Stimulated activated CD4-positive, alpha-beta T cell treated with anti-CD3 and anti-CD28 coated beads, Interleukin-4, amount 100 ng/mL, for 4 hours (primary cell): ENCODE measurements around the gene ERVH48-1.
"Not testable (repeated sequence)": the region's sequence is repeated elsewhere in the genome, so short reads cannot be mapped to it uniquely, and the experiment has no call there.

Experiments
- DNase-seq, 2 experiments: peaks; one replicate each; pipeline ENCODE4 v3.0.0-alpha.2; 2020

The ERVH48-1 gene

GRCh38 chr21:42925114-42925926, at the start of gene ERVH48-1:
TSS of gene ERVH48-1 (minus strand) at chr21:42925630. CDS start at chr21:42919006, 6,624 bp downstream.
- no peak for DNase-seq

GRCh38 chr21:42973991-42974831, 48.8 kb upstream of the ERVH48-1 start, which contains the start of gene PKNOX1:
TSS of gene PKNOX1 (plus strand) at chr21:42974562. CDS start at chr21:43004382, 29,820 bp downstream.
- peak; percentile 98 to 99 for DNase-seq

DNA sequence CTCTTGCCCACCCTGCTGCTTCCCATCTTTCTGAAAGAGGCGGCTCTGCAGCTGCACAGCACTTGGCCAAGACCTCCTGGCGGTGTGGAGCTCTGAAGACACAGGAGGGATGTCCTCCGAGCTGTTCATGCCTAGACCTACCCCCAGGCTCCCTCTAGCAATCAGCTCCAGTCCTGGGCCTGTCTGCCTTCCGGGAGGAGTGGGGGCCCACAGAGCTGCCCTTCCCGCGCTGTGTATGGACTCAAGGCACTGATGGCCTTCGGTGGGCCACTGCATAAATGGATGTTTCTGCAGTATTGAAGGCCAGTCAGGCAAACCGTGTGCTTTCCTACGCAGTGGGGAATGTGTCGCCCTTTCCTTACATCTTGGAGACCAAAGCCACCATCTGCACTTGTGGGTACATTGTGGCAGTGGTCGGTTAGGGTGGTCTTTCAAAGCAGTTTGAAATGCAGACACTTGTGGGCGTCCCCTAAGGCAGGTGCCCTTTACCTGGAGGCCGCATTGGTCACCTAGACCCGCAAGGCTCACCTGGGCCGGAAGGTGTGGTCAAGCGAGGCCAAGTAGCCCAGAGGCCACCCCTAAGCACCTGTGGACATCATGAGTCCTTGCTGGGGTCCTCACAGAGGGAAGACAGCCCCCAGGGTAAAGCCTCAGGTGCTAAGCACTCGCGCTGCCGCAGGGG, 48.0 kb upstream of the ERVH48-1 start:
- DNase-seq: no peak

DNA sequence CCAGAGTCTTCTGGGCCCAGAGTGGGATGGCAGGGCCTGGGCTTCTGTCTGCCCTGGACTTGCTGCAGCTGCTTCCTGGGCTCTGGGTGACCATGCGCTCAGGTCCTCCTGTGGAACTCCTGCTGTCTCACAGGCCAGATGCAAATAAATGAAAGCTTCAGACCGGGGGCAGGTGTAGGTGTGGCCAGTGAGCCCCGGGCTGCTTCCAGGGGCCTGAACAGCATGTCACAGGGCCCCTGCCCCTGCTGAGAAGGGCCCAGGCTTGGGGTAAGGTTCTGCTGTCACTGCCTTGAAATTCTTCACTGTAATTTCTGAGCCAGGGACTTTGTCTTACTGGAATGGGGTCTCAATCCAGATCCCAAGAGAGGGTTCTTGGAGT, 46.5 kb upstream of the ERVH48-1 start:
- no peak for DNase-seq

DNA sequence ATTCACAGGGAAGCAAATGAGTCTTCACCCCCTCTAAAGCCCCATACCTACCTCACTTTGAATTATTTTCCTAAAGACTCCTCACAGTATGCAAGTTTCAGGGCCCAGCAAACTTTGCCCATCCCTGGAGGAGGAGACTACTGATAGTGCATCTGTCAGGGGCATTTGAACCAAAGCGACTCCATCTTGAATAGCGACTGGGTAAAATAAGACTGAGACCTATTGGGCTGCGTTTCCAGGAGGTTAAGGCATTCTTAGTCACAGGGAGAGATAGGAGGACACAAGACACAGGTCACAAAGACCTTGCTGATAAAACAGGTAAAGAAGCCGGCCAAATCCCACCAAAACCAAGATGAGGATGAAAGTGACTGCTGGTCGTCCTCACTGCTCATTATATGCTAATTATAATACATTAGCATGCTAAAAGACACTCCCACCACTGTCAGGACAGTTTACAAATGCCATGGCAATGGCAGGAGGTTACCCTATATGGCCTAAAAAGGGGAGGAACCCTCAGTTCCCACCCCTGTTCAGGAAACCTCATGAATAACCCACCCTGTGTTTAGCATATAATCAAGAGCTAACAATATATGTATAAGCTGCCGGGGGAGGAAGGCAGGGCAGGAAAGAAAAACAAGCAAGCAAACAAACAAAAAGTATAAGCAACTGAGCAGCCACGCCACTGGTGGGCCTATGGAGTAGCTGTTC, 45.7 kb upstream of the ERVH48-1 start:
- no peak for DNase-seq

DNA sequence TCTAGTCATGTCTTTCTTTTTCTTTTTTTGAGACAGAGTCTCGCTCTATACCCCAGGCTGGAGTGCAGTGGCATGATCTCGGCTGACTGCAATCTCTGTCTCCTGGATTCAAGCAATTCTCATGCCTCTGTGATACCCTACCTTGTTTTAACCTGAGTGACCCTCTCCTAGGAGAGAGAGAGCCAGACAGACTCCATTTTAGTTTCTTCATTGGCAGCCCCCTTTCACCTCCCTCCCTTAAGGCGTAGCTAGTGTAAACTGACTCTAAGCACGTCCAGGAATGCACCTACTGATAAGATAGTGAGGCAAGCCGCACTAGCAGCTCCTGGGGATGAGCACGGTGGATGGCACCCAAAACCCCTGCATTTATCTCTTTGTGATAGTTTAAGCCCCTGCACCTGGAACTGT, 43.8 kb upstream of the ERVH48-1 start:
- DNase-seq: no peak

DNA sequence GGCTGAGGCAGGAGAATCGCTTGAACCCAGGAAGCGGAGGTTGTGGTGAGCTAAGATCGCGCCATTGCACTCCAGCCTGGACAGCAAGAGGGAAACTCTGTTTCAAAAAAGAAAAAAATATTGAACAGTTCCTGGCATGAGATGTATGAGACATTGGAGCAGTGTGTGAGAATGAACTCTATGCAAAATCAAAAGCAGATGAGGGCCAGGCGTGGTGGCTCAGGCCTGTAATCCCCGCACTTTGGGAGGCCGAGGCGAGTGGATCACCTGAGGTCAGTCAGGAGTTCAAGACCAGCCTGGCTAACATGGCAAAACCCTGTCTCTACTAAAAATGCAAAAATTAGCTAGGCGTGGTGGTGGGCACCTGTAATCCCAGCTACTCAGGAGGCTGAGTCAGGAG, 42.2 kb upstream of the ERVH48-1 start:
- DNase-seq: not testable (repeated sequence)

DNA sequence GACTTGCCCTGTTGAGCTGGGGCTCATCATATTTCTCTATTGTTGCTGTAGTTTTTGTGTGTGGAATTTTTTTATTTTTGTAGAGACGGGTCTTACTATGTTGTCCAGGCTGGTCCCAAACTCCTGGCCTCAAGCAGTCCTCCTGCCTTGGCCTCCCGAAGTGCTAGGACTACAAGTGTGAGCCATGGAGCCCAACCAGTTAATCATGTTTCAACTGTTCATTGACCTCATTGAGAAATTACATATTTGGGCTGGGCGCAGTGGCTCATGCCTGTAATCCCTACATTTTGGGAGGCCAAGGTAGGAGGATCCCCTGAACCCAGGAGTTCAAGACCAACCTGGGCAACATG, 39.8 kb upstream of the ERVH48-1 start:
- DNase-seq: no peak

DNA sequence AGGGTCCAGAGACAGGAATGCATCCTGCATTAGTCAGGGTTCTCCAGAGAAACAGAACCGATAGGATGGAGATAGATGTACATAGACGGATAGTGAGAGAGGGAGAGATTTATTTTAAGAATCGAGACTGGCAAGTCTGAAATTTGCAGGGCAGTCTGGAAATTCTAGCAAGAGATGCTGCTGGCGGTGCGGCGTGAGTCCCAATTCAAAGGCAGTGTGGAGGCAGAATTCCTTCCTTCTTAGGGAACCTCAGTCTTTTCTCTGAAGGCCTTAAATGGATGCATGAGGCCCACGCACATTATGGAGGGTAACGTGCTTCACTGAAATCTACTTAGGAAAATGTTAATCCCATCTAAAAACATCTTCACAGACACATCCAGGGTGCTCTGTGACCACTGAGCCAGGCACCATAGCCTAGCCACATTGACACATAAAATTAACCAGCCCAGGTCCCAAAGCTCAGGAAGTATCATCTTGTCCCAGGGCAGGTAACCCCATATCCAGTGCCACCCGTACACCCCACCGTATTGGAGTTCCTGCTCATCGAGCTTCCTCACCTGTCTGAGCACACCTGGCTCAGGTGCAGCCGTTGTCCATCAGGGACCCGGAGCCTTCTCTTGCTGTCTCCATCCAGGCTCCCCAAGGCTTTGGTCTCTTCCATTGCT, 39.2 kb upstream of the ERVH48-1 start:
- no peak for DNase-seq

- DNase-seq: no peak
These were observed 38.7 kb upstream of the ERVH48-1 start for GRCh38 chr21:42964086-42964485.

- DNase-seq: no peak
These were observed 37.1 kb upstream of the ERVH48-1 start for GRCh38 chr21:42962380-42963007.

DNA sequence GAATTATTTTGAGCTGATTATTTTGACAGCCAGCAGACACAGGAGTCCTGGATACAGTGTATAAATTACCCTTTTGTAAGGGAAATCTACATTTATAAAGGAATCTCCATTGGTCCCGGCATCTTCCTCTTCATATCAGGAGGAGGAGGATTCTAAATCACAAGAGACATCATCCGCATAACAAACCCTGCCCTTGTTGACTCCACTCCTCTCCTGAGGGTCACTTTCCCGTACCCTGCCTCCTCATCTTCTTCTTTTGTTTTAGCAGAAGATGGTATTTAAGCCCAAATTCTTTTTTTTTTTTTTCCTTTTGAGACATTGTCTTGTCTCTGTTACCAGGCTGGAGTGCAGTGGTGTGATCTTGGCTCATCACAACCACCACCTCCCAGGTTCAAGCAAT, 34.3 kb upstream of the ERVH48-1 start:
- DNase-seq: no peak

DNA sequence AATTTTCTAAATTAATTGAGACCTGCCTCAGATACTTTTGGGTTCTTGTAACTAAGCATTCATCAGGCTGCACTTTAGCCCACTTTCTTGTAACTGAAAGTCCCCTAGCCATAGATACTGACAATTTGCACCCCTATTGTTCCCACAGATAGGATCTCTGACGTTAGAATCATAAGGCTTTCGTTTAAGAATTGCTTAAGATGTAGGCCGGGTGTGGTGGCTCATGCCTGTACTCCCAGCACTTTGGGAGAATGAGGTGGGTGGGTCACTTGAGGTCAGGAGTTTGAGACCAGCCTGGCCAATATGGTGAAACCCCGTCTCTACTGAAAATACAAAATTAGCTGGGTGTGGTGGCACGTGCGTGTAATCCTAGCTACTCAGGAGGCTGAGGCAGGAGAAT, 32.7 kb upstream of the ERVH48-1 start:
- not testable (repeated sequence) for DNase-seq

DNA sequence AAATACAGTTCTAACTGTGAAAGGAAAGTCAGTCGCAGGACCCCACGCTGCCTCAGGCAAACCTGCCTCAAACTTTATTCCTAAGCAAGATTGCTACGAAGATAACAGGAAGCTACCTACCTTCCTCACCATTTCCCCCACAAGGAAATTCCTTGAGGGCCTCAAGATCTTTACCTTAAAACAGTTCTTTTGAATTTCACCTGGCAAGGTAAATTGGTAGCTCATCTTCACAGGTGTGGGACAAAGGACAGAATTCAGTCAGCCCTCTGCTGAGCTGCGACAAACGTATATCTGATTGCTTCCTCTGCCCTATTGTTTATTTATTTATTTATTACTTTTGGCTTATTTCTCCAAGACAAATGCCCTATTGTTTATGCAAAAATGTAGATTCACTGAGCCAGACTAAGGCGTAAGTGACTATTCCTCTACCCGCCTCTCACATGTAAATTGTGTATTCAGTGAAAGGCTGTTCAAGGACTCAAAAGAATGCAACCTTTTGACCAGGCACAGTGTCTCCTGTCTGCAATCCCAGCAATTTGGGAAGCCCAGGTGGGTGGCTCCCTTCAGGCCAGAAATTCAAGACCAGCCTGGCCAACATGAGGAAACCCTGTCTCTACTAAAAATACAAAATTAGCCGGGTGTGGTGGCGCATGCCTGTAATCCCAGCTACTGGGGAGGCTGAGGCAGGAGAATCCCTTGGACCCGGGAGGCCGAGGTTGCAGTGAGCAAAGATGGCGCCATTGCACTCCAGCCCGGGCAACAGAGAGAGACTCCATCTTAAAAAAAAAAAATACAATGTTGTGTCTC, 31.6 kb upstream of the ERVH48-1 start:
- DNase-seq: no peak

GRCh38 chr21:42951193-42951592, 25.8 kb upstream of the ERVH48-1 start:
- not testable (repeated sequence) for DNase-seq

DNA sequence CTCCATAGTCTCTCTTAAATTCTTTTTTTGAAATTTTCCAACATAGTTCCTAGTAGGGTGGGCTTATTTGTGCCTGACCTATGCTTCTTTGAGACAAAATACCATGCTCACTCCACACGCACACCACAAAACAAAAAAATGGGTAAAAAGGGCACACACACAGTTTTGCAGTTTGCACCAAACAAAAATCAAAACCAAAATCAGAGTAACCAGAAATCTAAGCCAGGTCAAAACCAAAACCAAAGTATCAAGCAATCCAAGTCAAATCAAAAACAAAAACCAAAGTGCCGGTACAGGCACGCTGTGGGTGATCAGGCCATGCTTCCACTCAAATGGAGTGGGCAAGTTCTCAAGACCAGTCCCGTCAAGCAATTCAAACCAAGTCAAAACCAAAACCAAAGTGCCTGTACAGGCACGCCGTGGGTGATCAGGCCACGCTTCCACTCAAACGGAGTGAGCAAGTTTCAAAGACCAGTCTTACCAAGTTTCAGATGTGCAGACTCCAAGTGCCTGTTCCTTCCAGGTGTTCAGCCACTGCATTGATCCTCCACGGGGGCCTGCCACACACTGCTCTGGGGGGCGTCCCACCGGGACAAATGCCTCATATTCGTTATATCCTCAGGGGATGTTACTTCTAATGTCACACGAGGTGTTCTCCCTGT, 23.8 kb upstream of the ERVH48-1 start:
- not testable (repeated sequence) for DNase-seq

DNA sequence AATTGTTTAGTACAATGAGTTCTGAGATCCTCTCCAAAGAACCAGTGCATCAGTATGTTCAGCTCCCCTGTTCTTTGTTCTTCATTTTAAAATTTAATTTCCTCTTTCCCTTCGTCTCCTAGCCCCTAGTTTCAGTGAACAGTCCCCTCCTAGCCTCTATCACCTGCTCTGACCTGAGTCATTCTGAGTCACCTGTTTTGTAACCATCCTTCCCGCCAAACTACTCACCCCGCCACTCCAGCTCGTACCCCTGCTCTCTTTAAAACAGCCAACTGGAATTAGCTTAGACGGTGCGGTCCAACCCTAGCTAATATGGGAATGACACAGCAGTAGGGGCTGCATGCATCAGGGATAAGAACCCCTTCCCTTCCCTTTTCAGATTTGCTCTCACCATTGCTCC, 16.8 kb upstream of the ERVH48-1 start:
- no peak for DNase-seq

- no peak for DNase-seq
These were observed 16.3 kb upstream of the ERVH48-1 start for GRCh38 chr21:42941696-42942085.

- no peak for DNase-seq
These were observed 14.4 kb upstream of the ERVH48-1 start for GRCh38 chr21:42939582-42940413.
